ENCODE data around the gene ADAMTS3. TPM values are rescaled to one million over a fixed set of nuclear protein-coding genes. Genes with fewer than 3 reads are reported as not detected.

Gene ADAMTS3
- total and polyA plus RNA-seq, 9 of the 15 experiments (the other 6 are each of a cell fraction or from before 2014, with no cell fraction given) = 4.0 to 18.0 (median 12.1) TPM

- TF ChIP-seq KAT2B (IDR thresholded peaks at IDR 0.05; ENCODE audit: low read depth, low read length) (no peak), VEZF1 (CRISPR knock-in tag; IDR thresholded peaks at IDR 0.05) (no peak)
These were observed 111.9 kb downstream of the ADAMTS3 start (continued) for GRCh38 chr4:72457158-72457557.

GRCh38 chr4:72451349-72451748, 117.7 kb downstream of the ADAMTS3 start:
- no peak overlapping the region for H3K4me3 ChIP-seq
- no peaks in the 10 kb centered on the region for H3K9me1 ChIP-seq (ENCODE audit: control insufficient read depth, insufficient read depth, low read length)
- CTCF ChIA-PET (ENCODE audit: low intra/inter-chr PET ratio) = no interaction called here
- in situ Hi-C loops (cut with MboI) (no loop called here), intact Hi-C loops (cut with micrococcal nuclease) (no loop called here)
- ATAC-seq (no peak), DNase-seq (ENCODE audit: extremely low read depth in 1 of 4, low spot score in 3 of 4) (no peak), FAIRE-seq (no peak)
- no peaks in the 10 kb centered on the region for H3K4me1 ChIP-seq (replicated peaks in 1 of 2; ENCODE audit: control insufficient read depth in 2 of 2, insufficient read depth in 2 of 2, low read length in 2 of 2)
- H3K79me2 ChIP-seq (ENCODE audit: control insufficient read depth, insufficient read depth, low read length) = peaks cover 11% of the 10 kb centered on the region; the same call in 2 of the 3 replicates
- no peaks in the 10 kb centered on the region for H3K27me3 ChIP-seq (ENCODE audit: control insufficient read depth in 2 of 2, insufficient read depth in 2 of 2, low read length in 2 of 2)
- POLR2A ChIA-PET = no interaction called here
- no TSS peak for BruUV-seq (replicated peaks)
- 0 out of 2 replicates have a peak, but pooled peaks cover 2% of the 10 kb centered on the region for H4K20me1 ChIP-seq (replicated peaks; ENCODE audit: control insufficient read depth, insufficient read depth, low read length)
- H3K9me3 ChIP-seq (replicated peaks; ENCODE audit: control insufficient read depth, insufficient read depth, low read depth, low read length) = no peaks in the 10 kb centered on the region
- peak; percentile 82 for TF ChIP-seq NFIC (IDR thresholded peaks at IDR 0.05)
- no peak for TF ChIP-seq FIP1L1 (IDR thresholded peaks at IDR 0.05; ENCODE audit: low read depth, low read length, poor library complexity, severe bottlenecking)
- TF ChIP-seq JUN (IDR thresholded peaks at IDR 0.05; ENCODE audit: borderline replicate concordance, low read depth, low read length) = no peak
- TF ChIP-seq JUN (CRISPR knock-in tag; IDR thresholded peaks at IDR 0.05; ENCODE audit: borderline replicate concordance) = no peak
- no peak overlapping the region for H2AFZ ChIP-seq (ENCODE audit: low read depth, low read length)
- H3K9ac ChIP-seq (ENCODE audit: insufficient read depth in 1 of 2, low read depth in 2 of 2, low read length in 2 of 2) = no peak overlapping the region
- H3K36me3 ChIP-seq (ENCODE audit: control insufficient read depth, insufficient read depth, low read length) = no peaks in the 10 kb centered on the region
- no peak overlapping the region for H3K4me2 ChIP-seq (ENCODE audit: insufficient read depth, low read length)
- no peak overlapping the region for H3K27ac ChIP-seq (ENCODE audit: extremely low read depth, low read depth, low read length)
- 81% methylated on average over 3 of the region's 3 CpGs for WGBS (ENCODE audit: insufficient coverage, low coverage, missing lambda C conversion rate)

Measured in K562 (cell line).